Cerebellar nuclear complex (tissue), 1 donor: ENCODE measurements around the gene NAMPT.

Experiments used
- DNase-seq, 2 experiments: peaks; one replicate each; lab custom pipeline; 2025; lab: John Stamatoyannopoulos, UW

NAMPT gene

GRCh38 chr7:106273009-106273668 lies 11.6 kb downstream of the NAMPT start:
- DNase-seq: no peak

- DNase-seq: no peak
Measured at GRCh38 chr7:106270122-106270977, 14.4 kb downstream of the NAMPT start.

- no peak for DNase-seq
Measured at GRCh38 chr7:106269254-106269961, 15.4 kb downstream of the NAMPT start.

- no peak for DNase-seq
Measured at GRCh38 chr7:106265133-106265532, 19.6 kb downstream of the NAMPT start.

- no peak for DNase-seq
Measured at GRCh38 chr7:106262221-106262881, 22.4 kb downstream of the NAMPT start.

- no peak for DNase-seq
Measured at GRCh38 chr7:106260136-106260561, 24.6 kb downstream of the NAMPT start.

- no peak for DNase-seq
Measured at GRCh38 chr7:106258789-106259188, 26.0 kb downstream of the NAMPT start.

- DNase-seq: no peak
Measured at GRCh38 chr7:106257752-106258151, 27.0 kb downstream of the NAMPT start.

- DNase-seq: no peak
Measured at GRCh38 chr7:106256144-106256543, 28.6 kb downstream of the NAMPT start.

- no peak for DNase-seq
Measured at GRCh38 chr7:106255246-106255645, 29.5 kb downstream of the NAMPT start.

GRCh38 chr7:106254525-106255116 lies 30.2 kb downstream of the NAMPT start:
- DNase-seq: no peak

GRCh38 chr7:106252568-106252967 lies 32.2 kb downstream of the NAMPT start:
- DNase-seq: no peak

GRCh38 chr7:106249488-106249887 lies 35.3 kb downstream of the NAMPT start:
- DNase-seq: no peak

GRCh38 chr7:106248600-106248999 lies 36.2 kb downstream of the NAMPT start:
- no peak for DNase-seq

- DNase-seq: no peak
Measured at GRCh38 chr7:106247841-106248240, 36.9 kb downstream of the NAMPT start.

GRCh38 chr7:106246902-106247711 lies 37.7 kb downstream of the NAMPT start:
- no peak for DNase-seq

GRCh38 chr7:106243893-106244292 lies 40.9 kb downstream of the NAMPT start:
- DNase-seq: no peak

- no peak for DNase-seq
Measured at GRCh38 chr7:106239406-106239805, 45.4 kb downstream of the NAMPT start.

- DNase-seq: no peak
Measured at GRCh38 chr7:106238830-106239229, 46.0 kb downstream of the NAMPT start.

GRCh38 chr7:106236065-106236464 lies 48.7 kb downstream of the NAMPT start:
- no peak for DNase-seq

GRCh38 chr7:106234425-106234824 lies 50.4 kb downstream of the NAMPT start:
- DNase-seq: no peak
